GM12875 (cell line): Measurements from ENCODE around the gene RPTN.

Experiments
- H3K4me3 ChIP-seq: one replicate; pipeline ENCODE4 v1.5.1; 2011; ENCODE audit warnings: low read depth, low read length, control low read depth
- CTCF ChIP-seq: IDR thresholded peaks from 2 replicates; pipeline ENCODE4 v1.5.1; 2011; ENCODE audit warnings: low read depth, mild to moderate bottlenecking, control low read depth, inconsistent platforms, low read length, moderate library complexity, borderline replicate concordance; ENCODE audit not compliant: insufficient read depth

The RPTN gene

GRCh38 chr1:152170287-152170905 lies 11.4 kb upstream of the RPTN start:
- no peak for TF ChIP-seq CTCF
- no peak overlapping the region for H3K4me3 ChIP-seq

GRCh38 chr1:152169366-152170025 lies 10.5 kb upstream of the RPTN start:
- no peak for TF ChIP-seq CTCF
- H3K4me3 ChIP-seq = no peak overlapping the region

- TF ChIP-seq CTCF = no peak
- H3K4me3 ChIP-seq = no peak overlapping the region
These were observed 9.5 kb upstream of the RPTN start for GRCh38 chr1:152168535-152168868.

- no peak for TF ChIP-seq CTCF
These were observed 9.0 kb upstream of the RPTN start for GRCh38 chr1:152167835-152168534.

GRCh38 chr1:152166966-152167365 lies 7.9 kb upstream of the RPTN start:
- no peak for TF ChIP-seq CTCF
- no peak overlapping the region for H3K4me3 ChIP-seq

More at GRCh38 chr1:152167835-152168534, 9.0 kb upstream of the RPTN start:
- H3K4me3 ChIP-seq = no peak overlapping the region

- no peak overlapping the region for H3K4me3 ChIP-seq
- TF ChIP-seq CTCF = no peak
These were observed 6.5 kb upstream of the RPTN start for GRCh38 chr1:152165286-152166077.
